Stimulated activated naive CD8-positive, alpha-beta T cell treated with anti-CD3 and anti-CD28 coated beads, Interleukin-15, amount 100 ng/mL, for 72 hours (primary cell): ENCODE data around the gene STX18.
"Not testable (repeated sequence)": the region's sequence is repeated elsewhere in the genome, so short reads cannot be mapped to it uniquely, and the experiment has no call there.

ENCODE experiments used
- ATAC-seq: fragments of 150-1000 bp; cut with Tn5 transposase; 2 replicates; pipeline ENCODE4 v1.10.0; 2021; ENCODE audit warnings: mild to moderate bottlenecking, moderate library complexity
- DNase-seq, 2 donors: peaks; one replicate each; pipeline ENCODE4 v3.0.0; 2021 to 2022
- H3K27ac Mint-ChIP-seq, 2 donors: one replicate each; pipeline ENCODE4 v1.8.0; 2022; ENCODE audit warnings: mild to moderate bottlenecking in 2 of 2, mixed read lengths in 2 of 2, moderate library complexity in 2 of 2
- H3K27me3 Mint-ChIP-seq: one replicate; pipeline ENCODE4 v1.8.0; 2022; ENCODE audit warnings: mixed read lengths
- H3K4me1 Mint-ChIP-seq: one replicate; pipeline ENCODE4 v1.8.0; 2022; ENCODE audit warnings: mild to moderate bottlenecking, mixed read lengths
- H3K4me3 Mint-ChIP-seq, 2 donors: one replicate each; pipeline ENCODE4 v1.8.0; 2022; ENCODE audit warnings: mild to moderate bottlenecking in 2 of 2, mixed read lengths in 2 of 2, moderate library complexity in 1 of 2
- H3K9me3 Mint-ChIP-seq, 2 donors: one replicate each; pipeline ENCODE4 v1.8.0; 2022; ENCODE audit warnings: mixed read lengths in 2 of 2

The STX18 gene

DNA sequence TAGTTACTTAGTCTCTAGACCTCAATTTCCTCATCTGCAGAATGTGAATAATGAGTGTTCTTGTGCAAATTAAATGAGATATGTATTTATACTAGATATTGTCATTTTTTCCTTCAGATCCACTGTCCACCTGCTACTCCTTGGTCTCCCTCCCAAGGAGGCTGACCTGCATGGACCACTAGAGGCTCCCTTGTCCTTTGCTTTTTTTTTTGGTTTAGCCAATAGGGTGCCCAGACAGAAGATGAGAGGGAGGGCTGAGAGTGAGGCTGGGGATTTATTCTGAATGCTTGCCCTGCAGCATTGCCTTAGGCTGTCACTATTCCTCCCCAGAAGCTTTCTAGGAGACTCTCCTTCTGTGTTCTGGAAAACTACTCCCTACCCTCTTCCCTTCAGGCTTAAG is 24.5 kb upstream of the STX18 start:
- H3K4me3 Mint-ChIP-seq, ATAC-seq, H3K27me3 Mint-ChIP-seq, H3K27ac Mint-ChIP-seq, H3K4me1 Mint-ChIP-seq, DNase-seq: not testable (repeated sequence)
- H3K9me3 Mint-ChIP-seq, result peaks cover 10 to 13% of the 10 kb centered on the region in 2 donors

DNA sequence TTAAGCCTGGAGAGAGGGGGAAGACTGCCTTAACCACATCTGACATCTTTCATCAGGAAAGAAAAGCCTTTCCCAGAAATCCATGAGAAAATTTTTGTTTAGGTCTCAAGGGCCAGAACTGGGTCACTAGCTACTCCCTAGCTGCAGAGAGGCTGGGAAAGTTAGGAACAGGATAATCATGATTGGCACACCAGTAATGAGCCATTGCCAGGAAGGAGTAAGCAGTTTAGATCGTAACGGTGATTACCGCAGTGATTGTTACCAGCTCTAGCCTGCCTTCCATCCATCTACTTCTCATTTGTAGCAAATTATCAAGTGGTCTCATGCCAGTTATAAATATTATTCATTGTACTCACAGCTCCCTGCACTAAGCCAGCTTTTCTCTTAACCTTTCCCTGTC is 22.7 kb upstream of the STX18 start:
- Mint-ChIP-seq H3K27me3 (no peaks in the 10 kb centered on the region), H3K27ac (no peak overlapping the region), H3K4me1 (no peaks in the 10 kb centered on the region), H3K9me3 (peaks cover 2 to 6% of the 10 kb centered on the region in 2 donors), H3K4me3 (no peak overlapping the region)
- no peak for ATAC-seq
- no peak for DNase-seq

DNA sequence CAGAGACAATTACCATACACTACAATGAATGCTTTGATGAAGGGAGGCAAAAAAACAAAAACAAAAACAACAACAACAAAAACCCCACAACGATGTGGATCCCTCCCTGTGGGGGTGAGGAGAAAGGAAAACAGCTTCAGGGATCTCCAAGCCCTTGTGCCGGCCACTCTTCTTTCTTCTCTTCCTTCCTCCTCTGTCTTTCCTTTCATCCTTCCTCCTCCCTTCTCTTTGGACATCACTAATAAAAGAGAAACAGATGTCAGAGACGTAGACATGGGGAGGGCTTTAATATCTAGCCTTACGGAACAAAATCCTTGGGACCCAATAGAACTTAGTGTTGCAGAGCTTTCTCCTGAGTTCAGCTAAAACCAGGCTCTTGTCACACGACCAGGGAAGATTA is 18.8 kb upstream of the STX18 start:
- H3K27ac Mint-ChIP-seq, result no peak overlapping the region
- H3K4me3 Mint-ChIP-seq, result no peak overlapping the region
- H3K27me3 Mint-ChIP-seq, result no peaks in the 10 kb centered on the region
- H3K4me1 Mint-ChIP-seq, result no peaks in the 10 kb centered on the region
- no peaks in the 10 kb centered on the region for H3K9me3 Mint-ChIP-seq
- ATAC-seq, result no peak
- no peak for DNase-seq

DNA sequence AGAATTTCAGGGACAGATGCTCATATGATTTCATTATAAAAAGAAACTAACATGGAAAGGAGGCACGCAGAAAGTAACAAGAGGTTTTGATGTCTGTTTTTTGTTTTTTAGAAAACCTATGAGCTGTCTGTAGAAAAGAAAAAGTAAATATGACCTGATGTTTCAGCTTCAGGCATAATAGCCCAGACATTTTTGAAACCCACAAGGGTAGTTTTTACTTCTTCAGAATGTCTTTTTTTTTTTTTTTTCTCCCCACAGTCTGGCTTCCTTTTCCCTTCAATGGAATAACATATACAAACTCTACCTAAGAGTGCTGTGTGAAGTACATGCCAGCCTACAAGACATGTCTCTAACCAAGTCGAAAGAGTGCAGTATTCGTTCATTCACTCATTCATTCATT is 18.3 kb upstream of the STX18 start:
- H3K4me1 Mint-ChIP-seq, result no peaks in the 10 kb centered on the region
- DNase-seq (no peak), ATAC-seq (no peak)
- H3K27ac Mint-ChIP-seq, result no peak overlapping the region
- H3K4me3 Mint-ChIP-seq, result no peak overlapping the region
- H3K27me3 Mint-ChIP-seq, result no peaks in the 10 kb centered on the region
- H3K9me3 Mint-ChIP-seq, result no peaks in the 10 kb centered on the region

DNA sequence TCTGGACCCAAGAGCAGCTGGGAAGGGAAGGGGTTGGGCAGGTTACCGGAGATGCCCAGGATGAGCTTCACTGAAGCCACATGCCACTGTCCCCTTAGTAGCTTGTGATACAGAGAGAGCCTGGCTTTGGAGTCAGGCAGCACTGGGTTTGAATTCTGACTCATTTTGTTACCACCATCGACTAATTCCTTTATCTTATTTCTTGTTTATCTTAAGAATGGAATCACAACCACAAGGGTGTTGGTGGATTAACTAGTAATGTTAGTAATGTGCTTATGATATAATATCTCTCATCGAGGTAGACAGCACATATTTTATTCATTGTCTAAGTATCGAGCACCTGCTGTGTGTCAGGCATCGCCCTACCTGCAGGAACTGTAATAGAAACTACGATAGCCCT is 17.7 kb upstream of the STX18 start:
- Mint-ChIP-seq H3K4me1 (no peaks in the 10 kb centered on the region), H3K9me3 (no peaks in the 10 kb centered on the region), H3K27me3 (no peaks in the 10 kb centered on the region), H3K4me3 (no peak overlapping the region), H3K27ac (no peak overlapping the region)
- DNase-seq, result no peak
- ATAC-seq, result no peak

DNA sequence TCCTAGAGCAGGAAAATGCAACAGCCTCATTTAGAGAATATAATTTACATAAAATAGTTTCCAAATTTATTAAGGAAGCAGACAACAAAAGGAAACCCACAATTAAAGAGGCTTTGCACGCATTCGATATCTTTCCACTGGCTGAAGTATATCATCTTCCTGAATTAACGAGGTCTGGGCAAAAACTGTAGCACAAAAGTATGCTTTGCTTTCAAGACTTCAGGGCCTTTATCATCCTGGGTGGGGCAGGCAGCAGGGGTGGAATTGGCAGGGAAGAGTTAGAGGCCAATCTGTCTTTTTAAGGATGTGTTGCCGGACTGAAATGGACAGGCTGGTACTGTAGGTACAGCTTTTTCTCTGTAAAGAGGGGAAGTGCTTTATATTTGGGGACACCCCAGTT is 17.0 kb upstream of the STX18 start:
- DNase-seq (no peak), ATAC-seq (no peak)
- Mint-ChIP-seq H3K27ac (no peak overlapping the region), H3K9me3 (no peaks in the 10 kb centered on the region), H3K27me3 (no peaks in the 10 kb centered on the region), H3K4me1 (no peaks in the 10 kb centered on the region), H3K4me3 (no peak overlapping the region)

DNA sequence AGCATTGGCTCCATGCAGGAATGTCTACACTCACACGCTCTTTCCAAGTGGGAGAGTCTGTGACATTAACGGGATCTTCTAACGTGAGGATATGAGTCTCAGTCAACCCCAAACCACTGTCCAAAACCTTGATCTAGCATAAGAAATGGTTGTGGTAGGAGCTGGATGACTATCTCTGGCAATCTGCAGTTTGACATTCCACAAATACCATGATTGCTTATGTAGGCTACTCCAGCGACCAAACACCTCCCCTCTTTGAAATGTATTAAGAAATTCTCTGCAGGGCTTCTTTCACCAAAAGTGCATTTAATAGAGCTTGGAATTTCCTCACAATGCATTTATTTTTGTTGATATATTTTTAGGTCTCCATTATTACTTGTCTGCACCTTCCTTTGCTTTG is 14.1 kb upstream of the STX18 start:
- H3K4me1 Mint-ChIP-seq, result no peaks in the 10 kb centered on the region
- no peaks in the 10 kb centered on the region for H3K27me3 Mint-ChIP-seq
- ATAC-seq, result no peak
- no peak overlapping the region for H3K27ac Mint-ChIP-seq
- no peak overlapping the region for H3K4me3 Mint-ChIP-seq
- H3K9me3 Mint-ChIP-seq, result no peaks in the 10 kb centered on the region
- DNase-seq, result no peak

DNA sequence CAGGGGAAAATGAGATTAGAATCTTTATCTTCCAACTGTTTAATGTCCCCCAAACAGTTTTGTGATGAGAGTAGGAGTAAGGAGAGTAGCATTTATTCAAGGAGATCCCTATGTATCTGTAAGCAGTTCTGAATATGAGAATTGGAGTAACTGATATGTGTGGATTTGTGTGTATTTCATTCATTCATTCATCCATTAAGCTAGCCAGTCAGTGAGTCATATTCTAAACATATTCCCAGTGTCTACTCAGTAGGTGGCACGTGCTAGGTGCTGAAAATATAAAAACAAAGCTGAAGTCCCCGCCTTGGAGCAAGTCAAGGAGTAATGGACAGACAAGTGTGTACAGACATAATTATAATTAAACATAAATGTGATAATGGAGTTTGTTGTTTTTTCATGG is 12.4 kb upstream of the STX18 start:
- Mint-ChIP-seq H3K4me3 (no peak overlapping the region), H3K27me3 (no peaks in the 10 kb centered on the region), H3K9me3 (no peaks in the 10 kb centered on the region), H3K4me1 (no peaks in the 10 kb centered on the region), H3K27ac (no peak overlapping the region)
- no peak for ATAC-seq
- no peak for DNase-seq

DNA sequence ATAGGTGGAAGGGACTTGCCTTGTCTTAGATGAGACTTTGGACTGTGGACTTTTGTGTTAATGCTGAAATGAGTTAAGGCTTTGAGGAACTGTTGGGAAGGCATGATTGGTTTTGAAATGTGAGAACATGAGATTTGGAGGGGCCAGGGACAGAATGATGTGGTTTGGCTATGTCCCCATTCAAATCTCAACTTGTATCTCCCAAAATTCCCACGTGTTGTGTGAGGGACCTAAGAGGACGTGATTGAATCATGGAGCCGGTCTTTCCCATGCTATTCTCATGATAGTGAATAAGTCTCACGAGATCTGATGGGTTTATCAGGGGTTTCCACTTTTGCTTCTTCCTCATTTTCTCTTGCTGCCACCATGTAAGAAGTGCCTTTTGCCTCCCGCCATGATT is 10.2 kb upstream of the STX18 start:
- H3K4me3 Mint-ChIP-seq, H3K27me3 Mint-ChIP-seq, ATAC-seq, H3K4me1 Mint-ChIP-seq, H3K9me3 Mint-ChIP-seq, H3K27ac Mint-ChIP-seq, DNase-seq: not testable (repeated sequence)

DNA sequence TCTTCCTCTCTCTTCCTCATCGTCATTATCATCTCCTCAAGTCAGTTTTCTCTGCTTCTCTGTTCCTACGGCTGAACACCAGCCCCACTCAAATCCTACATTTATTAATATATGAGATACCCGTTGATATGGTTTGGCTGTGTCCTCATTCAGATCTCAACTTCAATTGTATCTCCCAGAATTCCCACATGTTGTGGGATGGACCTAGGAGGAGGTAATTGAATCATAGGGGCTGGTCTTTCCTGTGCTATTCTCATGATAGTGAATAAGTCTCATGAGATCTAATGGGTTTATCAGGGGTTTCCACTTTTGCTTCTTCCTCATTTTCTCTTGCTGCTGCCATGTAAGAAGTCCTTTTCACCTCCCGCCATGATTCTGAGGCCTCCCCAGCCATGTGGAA is 8.3 kb upstream of the STX18 start:
- not testable (repeated sequence) for H3K27me3 Mint-ChIP-seq, H3K4me1 Mint-ChIP-seq, H3K4me3 Mint-ChIP-seq, DNase-seq, H3K27ac Mint-ChIP-seq, H3K9me3 Mint-ChIP-seq, ATAC-seq

DNA sequence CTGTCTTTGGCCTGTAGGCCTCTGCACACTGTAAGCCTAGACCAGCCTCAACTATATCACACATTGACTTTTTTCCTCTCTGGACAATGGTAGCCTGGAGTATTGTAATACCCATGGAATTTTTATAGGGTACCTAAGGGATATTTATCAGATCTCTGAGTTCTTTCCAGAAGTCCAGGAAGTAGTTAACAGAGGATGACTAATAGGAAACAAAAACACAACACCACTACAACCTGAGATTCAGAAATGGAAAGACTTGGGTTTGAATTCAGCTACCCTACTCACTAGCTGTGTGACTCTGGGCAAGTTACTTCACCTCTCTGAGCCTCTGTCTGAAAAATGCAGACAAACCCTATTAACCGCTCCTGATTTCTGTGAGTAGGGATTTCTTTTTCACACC is 7.7 kb upstream of the STX18 start:
- no peak for DNase-seq
- Mint-ChIP-seq H3K27ac (no peak overlapping the region), H3K4me3 (no peak overlapping the region), H3K27me3 (no peaks in the 10 kb centered on the region), H3K4me1 (no peaks in the 10 kb centered on the region), H3K9me3 (no peaks in the 10 kb centered on the region)
- no peak for ATAC-seq

DNA sequence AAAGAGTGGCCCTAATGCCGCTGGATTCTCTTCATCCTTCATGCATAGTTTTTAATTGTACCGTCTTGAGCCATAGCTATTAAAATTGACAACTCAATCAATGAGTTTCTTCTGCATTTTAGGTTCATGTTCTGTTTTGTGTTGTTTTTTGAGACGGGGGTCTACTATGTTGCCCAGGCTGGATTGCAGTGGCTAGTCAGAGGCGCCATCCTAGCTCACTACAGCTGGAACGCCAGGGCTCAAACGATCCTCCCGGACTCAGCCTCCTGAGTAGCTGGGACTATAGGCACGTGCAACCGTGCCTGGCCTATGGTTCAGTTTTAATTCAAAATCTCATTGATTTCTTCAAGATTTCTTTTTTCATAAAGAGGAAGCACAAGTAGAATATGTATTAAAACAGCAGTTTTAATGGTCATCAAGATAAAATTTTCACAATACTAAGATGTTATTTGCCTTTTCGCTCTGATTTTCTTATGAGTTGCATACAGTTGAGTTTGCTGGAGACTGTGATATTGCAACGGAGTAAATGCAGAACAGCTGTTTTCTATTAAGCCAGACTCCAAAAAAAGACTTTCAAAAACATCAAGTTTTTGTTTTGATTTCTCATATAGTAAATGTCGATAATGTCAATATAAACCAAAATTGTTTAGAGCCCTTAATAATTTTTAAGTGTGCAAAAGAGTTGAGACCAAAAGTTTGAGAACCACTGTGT is 1.1 kb upstream of the STX18 start:
- H3K4me3 Mint-ChIP-seq, result peak overlapping the region; percentile 93 to 96
- no peaks in the 10 kb centered on the region for H3K27me3 Mint-ChIP-seq
- no peak for DNase-seq
- no peak for ATAC-seq
- peak overlapping the region; percentile 92 to 98 for H3K27ac Mint-ChIP-seq
- peaks cover 43% of the 10 kb centered on the region for H3K4me1 Mint-ChIP-seq
- no peaks in the 10 kb centered on the region for H3K9me3 Mint-ChIP-seq

DNA sequence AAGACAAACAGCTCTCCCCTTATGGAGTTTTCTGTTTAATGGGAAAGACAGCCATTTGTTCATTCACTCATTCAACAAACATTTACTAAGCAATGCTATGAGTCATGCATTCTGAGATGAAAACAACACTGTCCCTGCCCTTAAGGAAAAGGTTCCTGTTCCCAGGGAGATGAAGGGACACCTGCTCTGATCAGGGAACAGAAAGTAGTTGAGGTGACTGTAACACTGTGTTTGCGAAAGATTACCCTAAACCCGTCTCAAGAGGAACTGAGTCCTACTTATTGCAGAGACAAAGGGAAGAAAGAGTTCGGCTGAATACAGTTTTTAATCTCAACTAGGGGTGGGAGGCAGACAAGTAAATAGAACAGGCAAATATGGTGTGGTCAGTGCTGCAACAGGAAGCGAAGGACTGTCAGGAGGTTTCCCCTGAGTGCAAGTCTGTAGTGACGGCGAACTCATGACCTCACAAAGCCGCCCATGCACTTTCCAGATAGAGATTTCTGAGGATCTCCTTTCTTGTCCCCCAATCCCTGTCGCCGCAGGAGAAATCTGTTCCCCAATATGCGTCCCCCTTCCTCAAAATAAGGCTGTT is 712 bp downstream of the STX18 start:
- Mint-ChIP-seq H3K27ac (peak overlapping the region; percentile 92 to 98), H3K9me3 (no peaks in the 10 kb centered on the region), H3K4me1 (peaks cover 57% of the 10 kb centered on the region), H3K4me3 (peak overlapping the region; percentile 93 to 96), H3K27me3 (no peaks in the 10 kb centered on the region)
- peak; percentile 16 to 48 for DNase-seq
- ATAC-seq, result peak; percentile 73

DNA sequence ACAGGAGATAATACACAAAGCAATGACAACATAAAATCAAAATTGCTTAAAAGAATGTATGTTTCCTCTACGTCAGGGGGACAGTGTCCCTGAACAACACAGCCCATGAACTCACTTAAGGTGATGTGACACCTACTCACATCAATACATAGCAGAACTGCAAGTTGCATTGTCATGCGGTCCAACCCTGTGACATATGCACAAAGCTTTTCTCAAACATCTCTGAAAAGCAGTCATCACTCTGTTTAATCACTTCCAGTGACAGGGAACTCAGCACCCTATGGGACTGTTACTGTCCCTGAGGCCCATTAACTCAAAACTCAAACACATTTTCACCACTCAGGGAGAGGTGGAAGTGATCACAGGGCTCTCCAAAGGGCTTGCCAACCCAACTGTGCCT is 2.4 kb downstream of the STX18 start:
- ATAC-seq (no peak), DNase-seq (no peak)
- Mint-ChIP-seq H3K4me1 (peaks cover 69% of the 10 kb centered on the region), H3K27me3 (no peaks in the 10 kb centered on the region), H3K27ac (no peak overlapping the region), H3K9me3 (no peaks in the 10 kb centered on the region), H3K4me3 (no peak overlapping the region)

DNA sequence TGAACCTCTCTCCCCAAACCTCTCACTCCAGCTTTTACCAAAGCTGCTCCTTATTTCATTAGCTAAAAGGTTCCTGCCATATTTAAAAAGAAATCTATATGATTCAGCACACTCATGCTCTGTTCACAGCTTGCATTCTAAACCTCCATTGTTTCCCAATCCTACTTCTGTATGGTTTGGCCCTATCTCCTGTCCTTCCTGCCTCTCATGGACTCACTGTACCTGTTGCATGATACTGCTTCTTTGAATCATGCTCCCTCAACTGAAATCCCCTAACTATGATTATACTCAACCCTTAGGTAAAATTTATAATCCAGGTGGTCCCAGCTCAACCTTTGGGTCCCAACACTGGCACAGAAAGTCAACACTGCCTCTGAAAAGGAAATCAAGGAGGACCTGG is 6.3 kb downstream of the STX18 start:
- ATAC-seq (no peak), DNase-seq (no peak)
- Mint-ChIP-seq H3K9me3 (no peaks in the 10 kb centered on the region), H3K27ac (peak overlapping the region in 1 of 2 donors; percentile 4), H3K4me3 (no peak overlapping the region), H3K4me1 (peaks cover 43% of the 10 kb centered on the region), H3K27me3 (no peaks in the 10 kb centered on the region)

DNA sequence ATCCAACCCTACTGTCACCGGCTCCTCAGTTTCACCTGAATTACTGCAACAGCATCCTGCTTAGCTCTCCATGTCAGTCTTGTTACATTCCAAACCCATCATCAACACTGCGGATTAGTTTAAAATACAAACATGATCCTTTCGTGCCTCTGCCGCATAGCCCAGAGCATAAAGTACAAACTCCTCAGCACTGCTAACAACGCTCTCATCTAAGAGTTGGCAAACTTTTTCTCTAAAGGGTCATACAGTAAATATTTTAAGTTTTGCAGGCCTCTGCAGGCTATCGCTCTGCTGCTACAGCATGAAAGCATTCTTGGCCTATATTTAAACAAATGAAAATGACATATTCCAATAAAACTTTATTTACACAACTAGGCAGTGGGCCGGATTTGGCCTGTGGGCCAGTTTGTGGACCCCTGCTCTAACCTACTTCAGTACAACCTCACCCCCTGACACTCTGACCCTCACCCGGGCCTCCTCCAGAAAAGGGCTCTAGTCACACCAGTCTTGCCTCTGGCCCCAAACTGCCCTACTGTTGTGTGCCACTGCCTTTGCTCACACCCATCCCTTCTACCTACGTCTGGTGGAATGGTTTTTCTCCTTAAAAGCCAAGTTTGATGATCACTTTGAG is 7.2 kb downstream of the STX18 start:
- H3K9me3 Mint-ChIP-seq, result no peaks in the 10 kb centered on the region
- no peak overlapping the region for H3K4me3 Mint-ChIP-seq
- no peaks in the 10 kb centered on the region for H3K27me3 Mint-ChIP-seq
- peak overlapping the region in 1 of 2 donors; percentile 38 for H3K27ac Mint-ChIP-seq
- DNase-seq (no peak), ATAC-seq (no peak)
- H3K4me1 Mint-ChIP-seq, result peaks cover 33% of the 10 kb centered on the region
